T47D (cell line): ENCODE data around the gene KCNJ11.
A peak's percentile ranks its signal among the peaks of the same experiment; 100 is the strongest.

Source experiments
- DNase-seq, 2 experiments: peaks; one replicate each; pipeline versions ENCODE4 v3.0.0 to v3.0.0-alpha.2; 2011 to 2012; ENCODE audit warnings: low read depth in 1 of 2, low spot score in 1 of 2
- JUND ChIP-seq: IDR thresholded peaks from 2 replicates; pipeline ENCODE4 v1.6.1; 2012; ENCODE audit warnings: low read depth
- in situ Hi-C: cut with HindIII; loops from 2 replicates; pipeline ENCODE4 v1.10.0; 2016; ENCODE audit warnings: low sequenced_read_pairs, low pct_unique_long_range_greater_than_20kb

Gene KCNJ11

GRCh38 chr11:17384002-17384511, 4.4 kb downstream of the KCNJ11 start:
- in situ Hi-C loops, result no loop called here
- DNase-seq, result peak in 1 of 2 experiments; percentile 85
- no peak for TF ChIP-seq JUND

GRCh38 chr11:17383461-17383860, 5.0 kb downstream of the KCNJ11 start:
- TF ChIP-seq JUND, result no peak
- DNase-seq, result no peak
- in situ Hi-C loops, result no loop called here

DNA sequence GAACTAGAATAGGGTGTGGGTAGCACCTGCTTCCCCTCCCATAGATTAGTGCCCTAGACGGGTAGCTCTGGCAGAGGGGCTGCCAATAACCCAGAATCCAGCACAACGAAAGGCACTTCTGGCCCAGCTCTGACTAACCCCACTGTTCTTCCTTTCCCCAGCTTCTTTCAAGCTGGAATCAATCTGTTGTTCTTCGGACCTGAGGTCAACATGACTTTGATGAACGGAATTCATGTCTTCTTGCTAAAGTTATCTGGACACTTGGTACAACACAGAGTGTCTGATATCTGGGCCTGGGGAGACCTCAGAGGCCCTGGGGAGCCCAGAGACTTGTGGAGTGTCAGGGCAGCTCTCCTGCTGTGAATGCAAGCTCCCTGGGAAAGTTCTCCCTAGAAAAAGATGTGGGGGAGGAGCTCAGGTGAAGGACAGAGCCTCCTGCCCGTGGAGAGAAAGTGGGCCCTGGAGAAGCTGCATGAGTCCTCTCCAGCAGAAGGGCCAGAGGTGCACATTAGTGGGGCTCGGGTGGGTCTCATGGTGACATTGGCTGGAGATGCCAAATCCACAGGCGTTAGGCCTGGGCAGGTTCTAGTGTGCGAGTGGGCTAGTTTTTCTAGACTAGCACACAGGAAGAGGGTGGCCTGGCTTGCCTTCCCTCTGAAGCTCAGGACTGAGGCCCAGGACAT, 6.3 kb downstream of the KCNJ11 start:
- no peak for TF ChIP-seq JUND
- in situ Hi-C loops, result no loop called here
- DNase-seq, result no peak

GRCh38 chr11:17381156-17381555, 7.3 kb downstream of the KCNJ11 start:
- no peak for DNase-seq
- in situ Hi-C loops, result no loop called here
- no peak for TF ChIP-seq JUND

- in situ Hi-C loops, result no loop called here
- no peak for TF ChIP-seq JUND
- DNase-seq, result no peak
These were observed 8.9 kb downstream of the KCNJ11 start for GRCh38 chr11:17379383-17380180.

GRCh38 chr11:17378655-17379054, 9.8 kb downstream of the KCNJ11 start:
- in situ Hi-C loops, result no loop called here
- no peak for DNase-seq
- no peak for TF ChIP-seq JUND

GRCh38 chr11:17376493-17376892, 12.0 kb downstream of the KCNJ11 start:
- DNase-seq, result no peak
- in situ Hi-C loops, result no loop called here
- no peak for TF ChIP-seq JUND

- no peak for TF ChIP-seq JUND
- in situ Hi-C loops, result no loop called here
- DNase-seq, result no peak
These were observed 12.9 kb downstream of the KCNJ11 start for GRCh38 chr11:17375547-17375946.

- no peak for DNase-seq
- no peak for TF ChIP-seq JUND
- in situ Hi-C loops, result no loop called here
These were observed 16.8 kb downstream of the KCNJ11 start for GRCh38 chr11:17371614-17372013.

GRCh38 chr11:17369684-17370243, 18.7 kb downstream of the KCNJ11 start:
- DNase-seq, result no peak
- no peak for TF ChIP-seq JUND
- in situ Hi-C loops, result no loop called here

GRCh38 chr11:17369094-17369493, 19.4 kb downstream of the KCNJ11 start:
- TF ChIP-seq JUND, result no peak
- in situ Hi-C loops, result no loop called here
- no peak for DNase-seq

- no peak for TF ChIP-seq JUND
- DNase-seq, result no peak
- in situ Hi-C loops, result no loop called here
These were observed 19.9 kb downstream of the KCNJ11 start for GRCh38 chr11:17368551-17368950.

DNA sequence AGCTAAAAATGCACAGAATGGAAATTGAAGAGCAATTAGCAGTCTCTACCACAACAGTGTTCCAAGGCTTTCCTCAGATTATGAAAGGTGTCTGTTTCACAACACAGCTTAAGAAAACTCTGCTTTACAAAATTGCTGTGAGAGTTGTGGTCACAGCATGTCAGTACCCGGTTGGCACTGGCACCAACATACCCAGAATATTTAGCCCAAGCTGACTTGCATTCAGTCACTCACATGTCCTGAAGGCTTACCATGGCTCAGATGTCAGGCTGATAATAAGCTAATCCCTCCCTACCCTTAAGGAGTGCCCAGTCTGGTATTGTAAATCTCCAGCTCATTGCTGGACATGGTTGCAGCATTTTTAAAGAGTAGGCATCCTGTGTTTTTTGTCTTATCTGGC, 22.0 kb downstream of the KCNJ11 start:
- in situ Hi-C loops, result no loop called here
- DNase-seq, result peak in 1 of 2 experiments; percentile 51
- no peak for TF ChIP-seq JUND
